ENCODE results near the gene ECHDC1.
"Not testable (repeated sequence)": the region's sequence is repeated elsewhere in the genome, so short reads cannot be mapped to it uniquely, and the experiment has no call there.

ECHDC1 gene

DNA sequence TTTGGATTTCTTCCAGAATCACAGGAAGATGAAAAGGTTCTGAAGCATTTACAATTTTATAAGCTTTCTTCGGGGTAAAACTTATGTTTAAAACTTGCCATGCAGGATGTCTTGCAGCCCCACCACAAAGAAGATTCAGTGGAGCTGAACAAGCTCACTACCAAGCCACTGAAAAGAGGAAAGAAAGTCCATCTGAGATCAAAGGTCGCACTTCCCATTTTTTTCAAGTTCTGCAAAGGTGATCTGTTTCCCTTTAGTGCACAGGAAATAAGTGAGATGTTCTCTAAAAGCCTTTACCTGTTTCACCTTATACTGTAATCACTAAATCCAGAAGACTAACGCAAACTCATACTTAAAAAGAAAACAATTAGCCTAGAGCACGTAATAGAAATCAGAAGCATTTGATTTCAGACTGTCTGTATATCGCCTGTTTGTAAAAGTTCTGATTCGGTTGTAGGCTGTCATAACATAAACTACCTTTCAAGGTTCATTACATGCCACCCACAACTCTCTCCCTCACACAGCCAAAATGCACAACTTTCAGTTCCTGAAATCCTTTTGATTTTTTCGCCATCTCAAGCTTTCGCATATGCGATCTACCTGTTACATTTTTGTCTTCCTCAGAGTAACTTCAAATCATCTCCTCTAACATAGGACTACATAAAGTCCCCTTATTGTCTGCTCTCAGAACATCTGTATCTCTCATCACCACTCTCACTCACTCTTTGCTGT, 1.8 kb downstream of the ECHDC1 start:
- DNase-seq (ENCODE audit: low spot score) = no peak

DNA sequence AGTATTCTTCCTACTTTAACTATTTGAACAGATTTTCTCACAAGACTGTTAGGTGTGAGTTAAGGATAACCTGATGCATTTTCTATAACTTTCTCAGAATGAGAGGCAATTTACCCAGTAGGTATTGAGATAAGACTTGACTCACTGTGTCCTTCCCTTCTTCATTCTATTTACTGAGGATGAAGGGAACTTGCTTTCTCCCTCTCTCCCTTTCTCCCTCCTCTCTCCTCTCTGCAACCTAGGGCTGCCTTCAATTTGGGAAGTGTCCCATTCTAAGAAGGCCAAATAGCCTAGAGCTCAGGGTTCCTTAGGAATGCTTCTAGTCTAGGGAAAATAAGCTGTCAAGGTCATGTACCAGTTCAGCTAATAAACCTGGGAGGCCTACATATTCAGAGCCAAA, 3.2 kb downstream of the ECHDC1 start:
- no peak for DNase-seq (ENCODE audit: low spot score)

DNA sequence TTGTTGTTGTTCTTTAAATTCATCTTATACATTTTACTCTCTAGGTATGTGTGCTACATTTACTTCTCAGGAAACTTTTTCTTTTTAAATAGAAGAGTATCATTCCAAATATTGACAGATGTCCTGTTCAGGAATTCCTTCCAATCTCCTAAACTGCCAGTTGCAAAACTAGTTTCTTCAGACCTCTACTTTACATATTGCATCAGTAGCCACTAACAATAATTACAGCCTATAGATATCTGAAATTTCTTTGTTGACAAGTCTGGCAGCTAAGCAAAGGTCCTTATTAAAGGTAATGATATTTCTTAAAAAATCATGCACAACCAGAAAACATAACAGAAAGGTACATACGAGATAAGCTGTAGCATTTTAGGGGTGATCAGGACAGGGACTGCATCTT, 4.5 kb downstream of the ECHDC1 start:
- DNase-seq (ENCODE audit: low spot score) = no peak

DNA sequence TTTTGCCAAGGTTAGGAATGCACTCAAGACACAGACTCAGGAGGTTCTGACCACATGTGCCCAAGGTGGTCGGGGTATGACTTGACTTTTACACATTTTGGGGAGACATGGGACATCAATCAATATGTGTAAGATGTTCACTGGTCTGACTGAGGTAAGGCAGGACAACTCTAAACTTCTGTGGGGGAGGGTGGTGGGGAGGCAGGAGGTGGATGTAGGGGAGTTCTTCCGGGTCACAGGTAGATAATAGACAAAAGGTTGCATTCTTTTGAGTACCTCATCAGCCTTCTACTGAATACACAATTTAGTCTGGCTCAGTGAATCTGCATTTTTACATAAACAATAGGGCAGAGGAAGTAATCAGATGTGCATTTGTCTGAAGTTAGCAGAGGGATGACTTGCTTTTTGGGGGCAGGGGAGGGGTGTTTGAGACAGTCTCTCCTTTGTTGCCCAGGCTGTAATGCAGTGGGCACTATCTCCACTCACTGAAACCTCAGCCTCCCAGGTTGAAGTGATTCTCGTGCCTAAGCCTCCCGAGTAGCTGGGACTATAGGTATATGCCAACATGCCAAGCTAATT, 10.9 kb downstream of the ECHDC1 start:
- no peak for DNase-seq (ENCODE audit: low spot score)

DNA sequence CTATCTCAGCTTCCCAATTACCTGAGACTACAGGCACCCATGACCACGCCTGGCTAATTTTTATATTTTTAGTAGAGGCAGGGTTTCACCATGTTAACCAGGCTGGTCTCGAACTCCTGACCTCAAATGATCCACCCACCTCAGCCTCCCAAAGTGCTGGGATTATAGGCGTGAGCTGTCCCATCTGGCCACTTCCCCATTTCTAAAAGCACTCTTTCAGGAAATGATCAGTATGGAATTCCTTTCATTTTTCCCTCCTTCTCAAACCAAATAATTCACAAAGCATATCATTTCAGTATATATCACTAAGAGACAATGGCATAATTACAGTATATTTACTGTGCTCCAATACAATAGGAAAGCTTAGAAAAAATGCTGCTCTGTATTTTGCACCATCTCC, 12.2 kb downstream of the ECHDC1 start:
- DNase-seq (ENCODE audit: low spot score) = not testable (repeated sequence)

DNA sequence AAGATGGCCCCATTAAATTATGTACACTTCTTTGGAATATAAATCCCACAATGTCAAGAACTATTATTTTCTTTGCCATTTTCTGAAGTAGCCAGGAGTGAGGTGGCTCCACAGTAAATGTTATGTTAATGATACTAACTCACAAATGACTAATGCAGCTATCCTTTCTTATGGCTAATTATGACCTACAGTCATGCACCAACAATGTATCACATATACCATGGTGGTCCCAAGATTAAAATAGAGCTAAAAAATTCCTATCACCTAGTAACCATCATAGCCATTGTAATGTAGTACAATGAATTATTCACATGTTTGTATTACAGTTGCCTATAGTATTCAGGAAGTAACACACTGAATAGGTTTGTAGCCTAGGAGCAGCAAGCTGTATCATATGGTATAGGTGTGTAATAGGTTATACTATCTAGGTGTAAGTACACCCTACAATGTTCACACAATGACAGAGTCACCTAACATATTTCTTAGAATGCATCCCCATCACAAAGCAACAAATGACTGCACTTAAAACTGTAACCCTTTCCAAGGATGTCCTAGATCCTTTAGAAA, 15.3 kb downstream of the ECHDC1 start:
- no peak for DNase-seq (ENCODE audit: low spot score)

DNA sequence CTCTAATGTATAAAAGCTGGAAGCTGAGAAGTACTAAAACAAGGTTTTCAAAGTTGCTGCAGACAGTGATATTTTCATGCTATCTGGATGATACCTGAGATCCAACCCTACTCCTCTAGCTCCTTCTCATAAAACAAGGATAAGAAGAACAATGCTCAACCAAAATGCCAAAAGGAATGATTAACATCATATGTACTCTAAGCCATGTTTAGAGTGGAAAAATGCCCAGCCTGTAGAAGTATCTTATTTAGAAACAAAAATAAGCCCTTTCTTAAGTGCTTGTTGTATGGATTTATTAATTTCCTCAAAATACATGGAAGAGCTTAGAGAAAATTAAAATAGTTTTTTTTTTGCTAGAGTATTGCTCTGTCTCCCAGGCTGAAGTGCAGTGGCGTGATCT, 23.7 kb downstream of the ECHDC1 start:
- DNase-seq (ENCODE audit: low spot score) = no peak

DNA sequence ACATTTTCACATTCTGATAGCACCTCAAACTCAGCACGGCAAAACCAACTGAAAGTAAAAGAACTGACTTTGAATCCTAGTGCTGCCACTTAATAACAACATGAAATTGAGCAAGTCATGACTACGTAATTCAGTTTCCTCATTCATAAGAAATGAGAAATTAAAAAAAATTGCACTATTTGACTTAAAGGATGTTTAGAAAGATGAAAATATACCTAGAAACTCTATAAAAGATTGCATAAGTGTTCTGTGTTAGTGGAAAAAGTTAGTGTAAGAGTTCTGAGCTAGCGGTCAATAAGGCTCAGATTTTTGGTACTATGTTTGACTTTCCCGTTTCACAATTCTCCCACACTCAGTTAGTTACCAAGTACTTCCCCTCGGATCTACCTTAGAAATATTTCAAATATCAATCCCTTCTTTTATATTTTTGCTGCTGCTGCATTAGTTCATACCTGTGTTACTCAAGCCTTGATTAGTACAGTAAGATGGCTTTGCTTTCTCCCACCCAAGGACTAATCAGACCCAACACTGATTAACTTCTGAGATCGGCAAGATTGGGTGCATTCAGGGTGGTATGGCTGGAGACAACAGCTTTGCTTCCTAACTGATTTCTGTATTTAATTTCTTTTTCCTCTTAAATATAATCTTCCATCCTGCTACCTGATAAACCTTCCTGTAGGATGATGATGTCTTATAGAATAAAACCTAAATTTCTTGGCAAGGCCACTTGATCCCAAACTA, 25.9 kb downstream of the ECHDC1 start:
- no peak for DNase-seq (ENCODE audit: low spot score)

DNA sequence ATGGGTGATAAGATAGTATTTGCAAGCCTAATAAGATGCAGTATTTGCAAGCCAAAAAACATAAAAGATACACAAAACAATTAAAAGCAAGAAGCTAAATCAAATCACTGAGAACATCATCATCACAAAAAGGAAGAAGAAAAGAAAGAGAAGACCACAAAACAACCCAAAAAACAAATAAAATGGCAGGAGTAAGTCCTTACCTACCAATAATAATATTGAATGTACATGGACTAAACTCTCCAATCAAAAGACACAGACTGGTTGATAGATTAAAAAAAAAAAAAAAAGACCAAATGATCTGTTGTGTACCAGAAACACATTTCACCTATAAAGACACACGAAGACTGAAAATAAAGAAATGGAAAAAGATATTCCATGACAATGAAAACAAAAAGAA, 37.7 kb downstream of the ECHDC1 start:
- no peak for DNase-seq (ENCODE audit: low spot score)

DNA sequence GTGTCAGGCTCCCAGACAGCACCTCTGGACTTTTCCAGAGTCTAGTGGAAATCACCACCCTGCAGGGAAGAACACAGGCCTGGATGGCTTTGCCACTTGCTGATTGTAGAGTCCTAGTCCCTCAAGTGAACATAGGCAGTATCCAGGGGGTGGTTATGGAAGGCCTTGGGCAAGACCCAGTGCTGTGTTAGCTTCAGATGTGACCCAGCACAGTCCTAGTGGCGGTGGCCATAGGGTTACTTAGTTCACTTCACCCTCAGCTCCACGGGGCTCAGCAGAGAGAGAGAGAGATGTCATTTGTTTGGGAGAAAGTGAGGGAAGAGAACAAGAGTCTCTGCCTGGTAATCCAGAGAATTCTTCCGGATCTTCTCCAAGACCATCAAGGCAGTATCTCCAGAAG, 39.5 kb downstream of the ECHDC1 start:
- DNase-seq (ENCODE audit: low spot score) = no peak

DNA sequence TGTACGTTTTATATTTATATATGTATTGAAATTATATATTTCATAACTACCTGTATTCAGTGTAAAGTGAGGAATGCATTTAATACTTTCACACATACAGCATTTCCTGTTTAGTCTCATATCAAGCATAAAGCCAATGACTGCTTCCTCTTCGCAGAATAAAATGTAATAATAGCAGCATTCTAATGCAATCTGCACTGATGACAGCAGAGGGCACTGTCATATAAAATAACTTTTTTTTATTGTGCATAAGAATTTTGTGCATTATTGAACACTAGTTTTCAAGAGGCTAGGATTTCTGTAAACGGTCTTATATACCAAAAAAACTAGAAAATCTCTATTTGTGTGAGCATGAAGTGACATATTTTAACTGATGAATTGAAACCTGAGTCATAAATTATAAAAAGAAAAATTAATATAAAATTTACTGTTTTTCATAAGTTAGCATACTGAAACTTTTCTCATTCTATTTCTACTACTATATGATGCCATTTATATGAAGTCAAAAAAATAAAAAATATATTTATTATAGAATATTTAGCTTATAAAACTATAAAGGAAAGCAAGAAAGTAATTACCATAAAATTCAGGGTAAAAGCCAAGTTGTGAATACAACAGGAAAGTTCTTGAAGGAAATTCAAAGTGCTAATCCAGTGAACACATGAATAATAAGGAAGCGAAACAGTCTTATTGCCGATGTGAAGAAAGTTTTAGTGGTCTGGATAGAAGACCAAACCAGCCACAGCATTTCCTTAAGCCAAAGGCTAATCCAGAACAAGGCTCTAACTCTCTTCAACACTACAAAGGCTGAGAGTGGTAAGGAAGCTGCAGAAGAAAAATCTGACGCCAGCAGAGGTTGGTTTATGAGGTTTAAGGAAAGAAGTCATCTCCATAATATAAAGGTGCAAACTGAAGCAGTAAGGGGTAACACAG, 40.4 kb downstream of the ECHDC1 start:
- DNase-seq (ENCODE audit: low spot score) = peak; percentile 22

DNA sequence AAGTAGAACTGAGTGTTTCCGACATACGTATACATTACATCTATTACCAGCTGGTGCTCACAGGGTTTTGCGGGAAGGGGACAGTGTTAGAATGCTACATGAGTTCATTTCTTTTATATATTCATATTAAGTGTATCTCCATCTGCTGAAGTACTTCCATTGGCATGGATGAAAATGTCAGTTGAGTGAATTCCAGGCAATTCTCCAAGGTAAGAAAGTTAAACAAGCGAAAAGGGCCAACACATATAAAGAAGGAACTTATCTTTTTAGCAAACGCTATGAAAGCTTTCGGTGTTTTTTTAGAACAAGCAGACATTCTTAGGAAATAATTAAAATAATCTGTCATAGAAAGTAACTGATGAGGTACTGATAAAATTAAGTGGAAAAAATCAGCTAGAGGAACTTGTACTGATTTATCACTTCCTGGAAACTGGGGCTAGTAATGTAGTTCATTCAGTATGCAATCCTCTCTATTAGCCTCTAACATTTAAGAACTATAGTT, 42.2 kb downstream of the ECHDC1 start:
- no peak for DNase-seq (ENCODE audit: low spot score)

DNA sequence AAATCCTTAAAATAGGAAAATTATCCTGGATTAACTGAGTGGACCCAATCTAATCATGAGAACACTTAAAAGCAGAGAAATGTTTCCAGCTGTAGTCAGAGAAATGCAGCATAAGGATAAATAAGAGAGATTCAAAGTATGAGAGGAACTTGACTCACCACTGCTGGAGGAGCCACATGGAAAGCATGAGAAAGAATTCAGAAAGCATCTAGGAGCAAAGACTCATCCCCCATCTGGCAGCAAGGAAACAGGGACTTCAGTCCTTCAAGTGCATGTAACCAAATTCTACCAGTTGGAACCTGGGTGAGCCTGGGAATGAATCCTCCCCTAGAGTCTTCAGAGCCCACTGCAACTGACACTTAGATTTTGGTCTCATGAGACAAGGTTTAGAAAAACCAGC, 43.0 kb downstream of the ECHDC1 start:
- DNase-seq (ENCODE audit: low spot score) = peak; percentile 61

DNA sequence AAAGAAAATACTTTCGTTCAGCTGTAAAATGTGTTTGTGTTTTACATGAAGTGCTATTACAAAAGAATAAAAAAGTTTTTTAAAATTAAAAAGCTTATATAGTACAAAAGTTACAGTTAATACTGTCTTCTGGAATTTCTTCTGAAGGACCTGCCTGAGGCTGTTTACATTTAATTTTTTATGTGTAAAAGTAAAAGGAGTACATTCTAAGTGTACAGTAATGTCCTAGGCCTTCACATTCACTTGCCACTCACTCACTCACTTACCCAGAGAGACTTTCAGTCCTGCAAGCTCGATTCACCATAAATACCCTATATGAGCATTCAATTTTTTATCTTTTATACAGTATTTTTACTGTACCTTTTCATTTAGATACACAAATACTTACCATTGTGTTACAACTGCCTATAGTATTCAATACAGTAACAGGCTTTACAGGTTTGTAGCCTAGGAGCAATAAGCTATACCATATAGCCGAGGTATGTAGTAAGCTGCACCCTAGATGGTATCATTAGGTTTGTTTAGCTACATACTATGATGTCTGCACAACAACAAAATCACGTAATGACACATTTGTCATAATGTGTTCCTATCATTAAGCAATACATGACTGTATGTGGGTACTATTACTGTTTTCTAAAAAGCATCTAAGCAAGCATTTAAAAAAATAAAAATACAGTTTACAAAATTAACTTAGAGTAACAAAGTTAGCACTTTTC, 43.7 kb downstream of the ECHDC1 start:
- no peak for DNase-seq (ENCODE audit: low spot score)

DNA sequence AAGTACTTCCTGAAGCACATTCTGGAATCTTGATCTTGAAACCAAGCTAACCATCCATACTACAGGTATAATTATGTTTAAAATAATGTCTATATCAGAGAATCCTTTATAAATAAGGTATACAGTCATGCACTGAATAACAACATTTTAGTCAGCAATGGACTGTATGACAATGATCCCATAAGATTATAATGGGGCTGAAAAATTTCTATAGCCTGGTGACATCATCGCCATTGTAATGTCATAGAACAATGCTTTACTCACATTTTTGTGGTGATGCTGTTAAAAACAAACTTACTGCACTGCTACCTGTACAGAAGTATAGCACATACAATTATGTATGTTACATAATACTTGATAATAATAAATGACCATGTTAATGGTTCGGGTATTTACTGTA, 44.9 kb downstream of the ECHDC1 start:
- DNase-seq (ENCODE audit: low spot score) = no peak

DNA sequence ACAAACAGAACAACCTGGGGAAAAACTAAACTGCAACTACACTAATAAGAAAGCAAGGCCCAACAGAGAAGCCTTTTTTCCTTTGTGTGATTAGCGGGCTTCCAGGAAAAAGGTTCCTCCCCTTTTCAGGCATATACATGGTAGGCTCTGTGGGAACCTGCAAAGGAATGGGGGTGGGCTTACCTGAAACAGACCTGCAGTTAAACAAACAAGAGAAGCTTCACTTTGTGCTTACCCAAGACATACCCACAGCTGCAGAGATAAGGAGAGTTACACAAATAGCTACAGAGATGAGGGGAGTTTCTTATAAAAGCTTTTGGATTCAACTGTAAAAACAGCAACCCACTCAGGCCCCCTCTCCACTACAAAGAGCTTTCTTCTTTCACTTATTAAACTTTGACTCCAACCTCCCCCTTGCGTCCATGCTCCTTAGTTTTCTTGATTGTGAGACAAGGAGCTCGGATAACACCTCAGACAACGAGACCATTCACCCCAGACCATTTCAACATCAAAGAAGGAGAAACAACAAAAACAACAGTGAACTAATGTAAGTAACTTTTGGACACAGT, 45.8 kb downstream of the ECHDC1 start:
- no peak for DNase-seq (ENCODE audit: low spot score)

DNA sequence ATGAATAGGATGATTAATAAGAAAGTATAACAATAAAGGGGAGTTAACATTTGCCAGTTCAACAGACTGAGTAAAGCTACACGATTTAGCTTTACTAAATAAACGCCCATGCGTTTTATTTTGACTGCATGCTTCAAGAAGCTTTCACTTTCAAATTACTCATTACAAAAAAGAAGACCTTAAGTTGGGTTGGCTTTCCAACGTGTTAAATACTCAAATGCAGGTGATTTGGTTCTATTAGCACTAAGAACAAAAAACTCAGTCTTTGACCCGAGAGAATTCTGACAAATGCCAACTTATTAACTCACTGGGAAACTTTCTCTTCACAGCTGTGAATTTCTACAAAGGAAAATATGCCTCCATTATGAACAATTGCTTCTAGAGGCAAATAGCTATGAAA, 51.9 kb downstream of the ECHDC1 start:
- DNase-seq (ENCODE audit: low spot score) = no peak

DNA sequence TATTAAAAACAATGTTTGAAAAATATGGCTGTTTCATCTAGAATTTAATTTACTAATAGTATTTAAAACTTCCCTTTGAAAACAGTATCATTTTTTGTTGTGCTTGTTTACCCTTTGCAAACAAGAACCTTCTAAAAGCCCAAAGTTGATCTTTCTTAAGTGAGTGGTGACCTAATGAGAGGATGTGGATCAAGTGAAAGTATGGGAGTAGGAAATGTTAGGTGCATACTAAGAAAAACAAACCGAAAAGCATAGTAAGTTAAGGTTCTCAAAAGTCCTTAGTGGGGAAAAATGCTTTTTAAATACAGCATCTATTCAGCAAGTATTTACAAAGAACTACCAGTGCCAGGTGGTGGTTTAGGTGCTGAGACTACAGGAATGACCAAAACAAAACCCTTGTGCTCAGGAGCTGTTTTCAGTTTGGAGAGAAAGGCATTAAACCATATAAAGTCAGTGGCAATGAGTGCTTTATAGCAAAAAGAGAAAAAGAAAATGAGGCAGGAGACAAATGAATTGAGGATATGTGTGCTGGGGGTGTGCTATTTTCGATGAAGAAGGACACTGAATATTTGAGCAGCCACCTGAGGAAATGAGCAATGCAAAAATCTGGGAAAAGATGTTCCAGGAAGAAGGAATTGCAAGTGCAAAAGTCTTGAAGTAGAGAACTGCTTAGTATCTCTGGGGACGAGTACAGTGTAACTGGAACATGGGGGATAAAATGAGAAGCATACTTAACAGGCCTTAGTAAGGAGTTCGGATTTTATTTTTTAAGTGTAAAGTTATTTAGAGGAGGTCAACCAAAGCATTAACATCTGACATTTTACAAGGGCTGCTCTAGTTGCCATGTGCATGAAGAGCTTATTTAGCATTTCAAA, 52.8 kb downstream of the ECHDC1 start:
- no peak for DNase-seq (ENCODE audit: low spot score)

DNA sequence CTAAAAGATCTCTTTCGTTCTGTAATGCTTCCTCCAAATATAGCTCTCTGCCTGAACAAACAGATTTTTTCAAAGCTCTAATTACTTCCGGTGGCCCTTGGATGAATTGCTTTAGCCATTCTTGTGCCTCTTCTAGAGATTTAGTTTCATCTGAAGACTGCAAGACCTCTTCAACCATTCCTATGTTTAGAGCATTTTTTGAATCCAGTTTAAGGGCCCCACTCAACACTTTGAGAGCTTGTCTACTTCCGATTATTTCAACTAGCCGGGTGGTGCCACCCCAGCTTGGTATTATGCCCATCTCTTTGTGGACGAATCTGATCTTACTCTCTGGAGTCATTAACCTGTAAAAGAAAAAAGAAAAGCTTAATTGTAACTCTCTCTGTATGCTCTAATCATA, 53.5 kb downstream of the ECHDC1 start:
- no peak for DNase-seq (ENCODE audit: low spot score)

DNA sequence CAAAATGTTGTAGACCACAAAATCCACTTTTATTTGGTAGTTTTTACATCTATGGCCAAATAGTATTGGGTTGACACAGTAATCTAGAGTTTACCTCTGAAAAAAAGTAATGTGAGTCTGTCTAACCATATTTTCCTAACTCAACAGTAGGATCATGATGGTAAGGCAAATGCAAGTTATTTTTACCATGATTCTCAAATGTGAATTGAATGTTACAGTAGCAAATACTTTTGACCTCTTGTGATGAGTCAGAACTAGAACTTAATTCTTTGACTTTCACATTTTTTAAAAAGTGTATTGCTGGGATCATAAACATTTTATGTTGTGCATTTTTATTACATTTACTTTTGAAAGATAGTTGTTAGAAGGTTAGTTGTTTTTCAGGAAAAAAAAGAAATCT, 54.7 kb downstream of the ECHDC1 start:
- no peak for DNase-seq (ENCODE audit: low spot score)
